ENCODE results near the gene CFAP46. TPM values are rescaled to one million over a fixed set of nuclear protein-coding genes. Genes with fewer than 3 reads are reported as not detected.

The CFAP46 gene
- polyA plus RNA-seq, 1 of the 3 experiments (the other 2 are of a cell fraction) = 3.9 TPM

DNA sequence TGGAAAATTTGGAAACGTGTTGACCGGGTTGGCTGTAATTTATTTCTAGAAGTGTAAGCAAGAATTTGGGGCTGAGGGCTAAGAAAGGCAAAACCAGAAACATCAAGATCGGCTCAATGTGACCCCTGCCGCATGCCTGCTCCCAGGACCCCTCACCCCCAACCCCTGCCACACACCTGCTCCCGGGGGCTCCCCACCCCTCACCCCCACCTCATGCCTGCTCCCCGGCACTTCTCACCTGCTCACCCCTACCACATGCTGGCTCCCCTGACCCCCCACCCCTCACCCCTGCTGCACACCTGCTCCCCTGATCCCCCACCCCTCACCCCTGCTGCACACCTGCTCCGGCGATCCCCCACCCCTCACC lies 19.0 kb upstream of the CFAP46 start (continued):
- TF ChIP-seq NFIC (IDR thresholded peaks at IDR 0.05; ENCODE audit: borderline replicate concordance) (no peak), YY1 (IDR thresholded peaks at IDR 0.05; ENCODE audit: low read depth) (no peak), FOSL2 (IDR thresholded peaks at IDR 0.05; ENCODE audit: borderline replicate concordance, low read depth) (no peak), TEAD4 (IDR thresholded peaks at IDR 0.05; ENCODE audit: borderline replicate concordance, insufficient read depth) (no peak), FOXM1 (IDR thresholded peaks at IDR 0.05; ENCODE audit: low read depth) (no peak), RXRA (IDR thresholded peaks at IDR 0.05; ENCODE audit: borderline replicate concordance, low read depth) (no peak)
- TF ChIP-seq, protein P1, sequence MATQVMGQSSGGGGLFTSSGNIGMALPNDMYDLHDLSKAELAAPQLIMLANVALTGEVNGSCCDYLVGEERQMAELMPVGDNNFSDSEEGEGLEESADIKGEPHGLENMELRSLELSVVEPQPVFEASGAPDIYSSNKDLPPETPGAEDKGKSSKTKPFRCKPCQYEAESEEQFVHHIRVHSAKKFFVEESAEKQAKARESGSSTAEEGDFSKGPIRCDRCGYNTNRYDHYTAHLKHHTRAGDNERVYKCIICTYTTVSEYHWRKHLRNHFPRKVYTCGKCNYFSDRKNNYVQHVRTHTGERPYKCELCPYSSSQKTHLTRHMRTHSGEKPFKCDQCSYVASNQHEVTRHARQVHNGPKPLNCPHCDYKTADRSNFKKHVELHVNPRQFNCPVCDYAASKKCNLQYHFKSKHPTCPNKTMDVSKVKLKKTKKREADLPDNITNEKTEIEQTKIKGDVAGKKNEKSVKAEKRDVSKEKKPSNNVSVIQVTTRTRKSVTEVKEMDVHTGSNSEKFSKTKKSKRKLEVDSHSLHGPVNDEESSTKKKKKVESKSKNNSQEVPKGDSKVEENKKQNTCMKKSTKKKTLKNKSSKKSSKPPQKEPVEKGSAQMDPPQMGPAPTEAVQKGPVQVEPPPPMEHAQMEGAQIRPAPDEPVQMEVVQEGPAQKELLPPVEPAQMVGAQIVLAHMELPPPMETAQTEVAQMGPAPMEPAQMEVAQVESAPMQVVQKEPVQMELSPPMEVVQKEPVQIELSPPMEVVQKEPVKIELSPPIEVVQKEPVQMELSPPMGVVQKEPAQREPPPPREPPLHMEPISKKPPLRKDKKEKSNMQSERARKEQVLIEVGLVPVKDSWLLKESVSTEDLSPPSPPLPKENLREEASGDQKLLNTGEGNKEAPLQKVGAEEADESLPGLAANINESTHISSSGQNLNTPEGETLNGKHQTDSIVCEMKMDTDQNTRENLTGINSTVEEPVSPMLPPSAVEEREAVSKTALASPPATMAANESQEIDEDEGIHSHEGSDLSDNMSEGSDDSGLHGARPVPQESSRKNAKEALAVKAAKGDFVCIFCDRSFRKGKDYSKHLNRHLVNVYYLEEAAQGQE (IDR thresholded peaks at IDR 0.05; ENCODE audit: low read depth, low read length) = no peak

DNA sequence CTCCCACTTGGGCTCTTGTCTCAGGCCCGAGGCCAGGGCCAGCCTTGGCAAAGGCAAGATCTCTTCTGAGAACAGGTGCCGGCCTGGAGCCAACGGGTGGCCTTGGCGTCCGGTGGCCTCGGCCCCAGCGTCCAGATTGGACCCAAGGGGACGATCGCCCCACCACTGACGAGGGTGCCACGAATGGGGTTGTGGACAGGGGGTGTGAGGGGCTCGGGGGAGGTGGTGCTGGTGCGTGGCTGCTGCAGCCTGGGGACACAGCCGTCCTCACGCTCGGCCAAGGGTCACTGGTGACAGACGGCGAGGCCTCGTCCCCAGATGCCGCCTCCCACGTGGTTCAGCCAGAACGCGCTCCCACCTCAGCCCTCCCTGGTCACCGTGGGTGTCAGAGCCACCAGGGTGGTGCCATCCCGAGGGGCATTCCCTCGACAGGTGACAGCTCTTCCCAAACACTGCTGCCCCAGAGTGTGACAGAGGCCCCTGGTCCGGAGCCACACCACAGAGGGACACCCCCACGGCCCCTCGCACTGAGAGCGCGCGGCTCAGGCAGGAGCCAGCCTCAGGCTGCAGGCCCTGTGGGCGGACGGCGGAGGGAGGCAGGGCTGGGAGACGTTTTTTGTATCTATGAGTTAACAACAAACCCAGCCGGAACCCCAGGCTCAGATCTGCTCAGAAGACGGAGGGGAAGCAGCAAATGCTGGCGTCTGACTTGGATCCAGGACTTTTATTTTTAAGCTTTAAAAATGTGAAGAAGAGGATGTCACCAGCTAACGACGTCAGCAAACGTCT lies 18.5 kb upstream of the CFAP46 start:
- no peaks in the 10 kb centered on the region for H4K20me1 ChIP-seq (ENCODE audit: insufficient read depth)
- no peaks in the 10 kb centered on the region for H3K9me3 ChIP-seq
- POLR2A ChIA-PET = no interaction called here
- no peaks in the 10 kb centered on the region for H3K9me2 ChIP-seq
- H3F3A ChIP-seq (replicated peaks; ENCODE audit: insufficient read depth) = no peaks in the 10 kb centered on the region
- no peaks in the 10 kb centered on the region for H3K36me3 ChIP-seq (replicated peaks in 1 of 2; ENCODE audit: control insufficient read depth in 1 of 2, insufficient read depth in 2 of 2, low read length in 1 of 2)
- H3K79me2 ChIP-seq (ENCODE audit: insufficient read depth) = no peaks in the 10 kb centered on the region
- WGBS (ENCODE audit: low lambda C conversion rate) = 76% methylated on average over 25 of the region's 42 CpGs
- H3K9ac ChIP-seq = no peak overlapping the region
- H2AFZ ChIP-seq (ENCODE audit: low read depth) = no peak overlapping the region
- TF ChIP-seq TEAD4 (IDR thresholded peaks at IDR 0.05; ENCODE audit: borderline replicate concordance, insufficient read depth) = no peak
- peak; percentile 25 for DNase-seq
- no peaks in the 10 kb centered on the region for H3K27me3 ChIP-seq (ENCODE audit: insufficient read depth)
- CTCF ChIA-PET = no interaction called here
- H3K27ac ChIP-seq (ENCODE audit: low read depth in 2 of 2, low read length in 1 of 2) = no peak overlapping the region
- H3K4me3 ChIP-seq (ENCODE audit: low read depth in 2 of 2, low read length in 1 of 2) = no peak overlapping the region
- peaks cover 0 to 11% of the 10 kb centered on the region in 2 experiments; a peak in 1 of 4 replicates for H3K4me1 ChIP-seq (ENCODE audit: control insufficient read depth in 1 of 2, insufficient read depth in 2 of 2, low read depth in 1 of 2, low read length in 1 of 2)
- H3K4me2 ChIP-seq = no peak overlapping the region

DNA sequence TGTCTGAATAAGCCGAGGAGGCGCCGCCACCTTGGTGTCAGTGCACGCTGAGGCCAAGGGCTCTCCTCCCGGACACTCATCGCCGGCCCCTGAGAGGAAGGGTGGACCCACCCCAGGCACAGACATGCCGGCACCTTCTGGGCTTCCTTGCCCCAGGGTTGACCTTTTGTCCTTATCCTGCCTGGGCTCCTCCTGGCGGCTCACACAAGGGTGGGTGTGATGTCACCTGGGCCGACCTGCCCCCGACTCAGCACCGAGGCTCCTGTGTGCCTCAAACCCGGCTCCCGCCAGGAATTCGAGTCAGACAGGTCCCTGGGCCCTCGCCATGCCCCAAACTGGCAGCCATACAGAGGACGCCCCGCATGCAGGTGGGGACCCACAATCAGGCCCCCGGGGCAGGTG lies 17.7 kb upstream of the CFAP46 start:
- 81% methylated on average over 5 of the region's 19 CpGs for WGBS (ENCODE audit: low lambda C conversion rate)
- Histone ChIP-seq H3K9me2 (no peaks in the 10 kb centered on the region), H3K9me3 (no peaks in the 10 kb centered on the region), H3K4me3 (ENCODE audit: low read depth in 2 of 2, low read length in 1 of 2) (no peak overlapping the region), H3K27me3 (ENCODE audit: insufficient read depth) (no peaks in the 10 kb centered on the region), H3K9ac (no peak overlapping the region), H3F3A (replicated peaks; ENCODE audit: insufficient read depth) (no peaks in the 10 kb centered on the region), H3K36me3 (replicated peaks in 1 of 2; ENCODE audit: control insufficient read depth in 1 of 2, insufficient read depth in 2 of 2, low read length in 1 of 2) (no peaks in the 10 kb centered on the region), H3K27ac (ENCODE audit: low read depth in 2 of 2, low read length in 1 of 2) (no peak overlapping the region), H2AFZ (ENCODE audit: low read depth) (no peak overlapping the region), H3K79me2 (ENCODE audit: insufficient read depth) (no peaks in the 10 kb centered on the region), H3K4me2 (no peak overlapping the region), H3K4me1 (ENCODE audit: control insufficient read depth in 1 of 2, insufficient read depth in 2 of 2, low read depth in 1 of 2, low read length in 1 of 2) (peaks cover 0 to 11% of the 10 kb centered on the region in 2 experiments; a peak in 1 of 4 replicates), H4K20me1 (ENCODE audit: insufficient read depth) (no peaks in the 10 kb centered on the region)
- ChIA-PET POLR2A (no interaction called here), CTCF (no interaction called here)
- peak; percentile 15 for DNase-seq
- TF ChIP-seq TEAD4 (IDR thresholded peaks at IDR 0.05; ENCODE audit: borderline replicate concordance, insufficient read depth) = no peak
- no peak for TF ChIP-seq JUND (IDR thresholded peaks at IDR 0.05)
- no peak for TF ChIP-seq MEF2A (IDR thresholded peaks at IDR 0.05; ENCODE audit: borderline replicate concordance, low read depth)
